ENCODE data around the gene SHLD1.

GRCh38 chr20:5797843-5798462 lies 47.8 kb downstream of the SHLD1 start:
- TF ChIP-seq, protein P1, sequence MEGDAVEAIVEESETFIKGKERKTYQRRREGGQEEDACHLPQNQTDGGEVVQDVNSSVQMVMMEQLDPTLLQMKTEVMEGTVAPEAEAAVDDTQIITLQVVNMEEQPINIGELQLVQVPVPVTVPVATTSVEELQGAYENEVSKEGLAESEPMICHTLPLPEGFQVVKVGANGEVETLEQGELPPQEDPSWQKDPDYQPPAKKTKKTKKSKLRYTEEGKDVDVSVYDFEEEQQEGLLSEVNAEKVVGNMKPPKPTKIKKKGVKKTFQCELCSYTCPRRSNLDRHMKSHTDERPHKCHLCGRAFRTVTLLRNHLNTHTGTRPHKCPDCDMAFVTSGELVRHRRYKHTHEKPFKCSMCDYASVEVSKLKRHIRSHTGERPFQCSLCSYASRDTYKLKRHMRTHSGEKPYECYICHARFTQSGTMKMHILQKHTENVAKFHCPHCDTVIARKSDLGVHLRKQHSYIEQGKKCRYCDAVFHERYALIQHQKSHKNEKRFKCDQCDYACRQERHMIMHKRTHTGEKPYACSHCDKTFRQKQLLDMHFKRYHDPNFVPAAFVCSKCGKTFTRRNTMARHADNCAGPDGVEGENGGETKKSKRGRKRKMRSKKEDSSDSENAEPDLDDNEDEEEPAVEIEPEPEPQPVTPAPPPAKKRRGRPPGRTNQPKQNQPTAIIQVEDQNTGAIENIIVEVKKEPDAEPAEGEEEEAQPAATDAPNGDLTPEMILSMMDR (IDR thresholded peaks at IDR 0.05; ENCODE audit: borderline replicate concordance, extremely low read depth, low read length, poor library complexity, severe bottlenecking), result no peak
- no peak for TF ChIP-seq EZH2 (IDR thresholded peaks at IDR 0.05; ENCODE audit: borderline replicate concordance, low read depth, low read length, severe bottlenecking)

Measured in DND-41 (cell line).